Measurements from ENCODE around the gene ZNF132. TPM values are rescaled to one million over a fixed set of nuclear protein-coding genes. Genes with fewer than 3 reads are reported as not detected.
"Not testable (repeated sequence)": the region's sequence is repeated elsewhere in the genome, so short reads cannot be mapped to it uniquely, and the experiment has no call there.

Gene ZNF132
- total and polyA plus RNA-seq, 4 donors: 0.38 to 5.4 (median 2.9) TPM

DNA sequence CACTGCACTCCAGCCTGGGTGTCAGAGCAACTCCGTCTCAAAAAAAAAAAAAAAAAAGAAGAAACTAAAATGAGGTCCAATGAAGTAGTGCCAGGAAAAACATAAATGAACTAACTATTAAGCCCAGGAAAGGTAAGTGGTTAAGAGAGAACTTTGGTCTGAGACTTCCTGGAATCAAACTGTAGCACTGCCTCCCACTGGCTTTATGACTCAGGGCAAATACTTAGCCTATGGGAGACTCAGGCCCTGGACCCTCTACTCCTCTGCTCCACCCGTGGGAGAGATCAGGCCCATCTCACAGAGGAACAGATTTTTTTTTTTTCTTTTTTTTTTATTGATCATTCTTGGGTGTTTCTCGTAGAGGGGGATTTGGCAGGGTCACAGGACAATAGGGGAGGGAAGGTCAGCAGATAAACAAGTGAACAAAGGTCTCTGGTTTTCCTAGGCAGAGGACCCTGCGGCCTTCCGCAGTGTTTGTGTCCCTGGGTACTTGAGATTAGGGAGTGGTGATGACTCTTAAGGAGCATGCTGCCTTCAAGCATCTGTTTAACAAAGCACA is 36.0 kb downstream of the ZNF132 start:
- not testable (repeated sequence) for ATAC-seq (ENCODE audit: low FRiP score); H3K4me1 ChIP-seq (ENCODE audit: control insufficient read depth in 1 of 2, insufficient read depth in 2 of 2, low read length in 2 of 2); H3K27me3 ChIP-seq (ENCODE audit: control insufficient read depth in 1 of 2, insufficient read depth in 2 of 2, low read length in 1 of 2); DNase-seq; H3K27ac ChIP-seq (ENCODE audit: low read depth in 1 of 2, low read length in 2 of 2); H3K36me3 ChIP-seq (ENCODE audit: control insufficient read depth in 1 of 2, insufficient read depth in 2 of 2, low read length in 1 of 2); H3K4me3 ChIP-seq (ENCODE audit: low read length in 2 of 2); H3K9me3 ChIP-seq (ENCODE audit: control insufficient read depth, low read length)
- WGBS, 2 donors: 71 to 82% methylated on average over 4 to 5 of the region's 5 CpGs
- intact Hi-C loops (cut with DNase I): loop anchor here in 1 of 2 donors (5.0 kb wide), 1 partner anchor 38 kb away; the partner anchor contains the start of gene ZNF132

GRCh38 chr19:58401840-58402421 is 38.0 kb downstream of the ZNF132 start:
- Histone ChIP-seq H3K27me3 (ENCODE audit: control insufficient read depth in 1 of 2, insufficient read depth in 2 of 2, low read length in 1 of 2) (no peaks in the 10 kb centered on the region), H3K9me3 (ENCODE audit: control insufficient read depth, low read length) (no peaks in the 10 kb centered on the region), H3K4me3 (ENCODE audit: low read length in 2 of 2) (no peak overlapping the region), H3K36me3 (ENCODE audit: control insufficient read depth in 1 of 2, insufficient read depth in 2 of 2, low read length in 1 of 2) (no peaks in the 10 kb centered on the region), H3K27ac (ENCODE audit: low read depth in 1 of 2, low read length in 2 of 2) (no peak overlapping the region), H3K4me1 (ENCODE audit: control insufficient read depth in 1 of 2, insufficient read depth in 2 of 2, low read length in 2 of 2) (no peaks in the 10 kb centered on the region)
- ATAC-seq (ENCODE audit: low FRiP score) (no peak), DNase-seq (peak in 1 of 2 donors; percentile 60)
- WGBS, 2 donors: 26 to 30% methylated on average over 21 to 23 of the region's 23 CpGs
- intact Hi-C loops (cut with DNase I): loop anchor here in 1 of 2 donors (5.0 kb wide), 1 partner anchor 40 kb away; the partner anchor contains the start of gene ZNF132

DNA sequence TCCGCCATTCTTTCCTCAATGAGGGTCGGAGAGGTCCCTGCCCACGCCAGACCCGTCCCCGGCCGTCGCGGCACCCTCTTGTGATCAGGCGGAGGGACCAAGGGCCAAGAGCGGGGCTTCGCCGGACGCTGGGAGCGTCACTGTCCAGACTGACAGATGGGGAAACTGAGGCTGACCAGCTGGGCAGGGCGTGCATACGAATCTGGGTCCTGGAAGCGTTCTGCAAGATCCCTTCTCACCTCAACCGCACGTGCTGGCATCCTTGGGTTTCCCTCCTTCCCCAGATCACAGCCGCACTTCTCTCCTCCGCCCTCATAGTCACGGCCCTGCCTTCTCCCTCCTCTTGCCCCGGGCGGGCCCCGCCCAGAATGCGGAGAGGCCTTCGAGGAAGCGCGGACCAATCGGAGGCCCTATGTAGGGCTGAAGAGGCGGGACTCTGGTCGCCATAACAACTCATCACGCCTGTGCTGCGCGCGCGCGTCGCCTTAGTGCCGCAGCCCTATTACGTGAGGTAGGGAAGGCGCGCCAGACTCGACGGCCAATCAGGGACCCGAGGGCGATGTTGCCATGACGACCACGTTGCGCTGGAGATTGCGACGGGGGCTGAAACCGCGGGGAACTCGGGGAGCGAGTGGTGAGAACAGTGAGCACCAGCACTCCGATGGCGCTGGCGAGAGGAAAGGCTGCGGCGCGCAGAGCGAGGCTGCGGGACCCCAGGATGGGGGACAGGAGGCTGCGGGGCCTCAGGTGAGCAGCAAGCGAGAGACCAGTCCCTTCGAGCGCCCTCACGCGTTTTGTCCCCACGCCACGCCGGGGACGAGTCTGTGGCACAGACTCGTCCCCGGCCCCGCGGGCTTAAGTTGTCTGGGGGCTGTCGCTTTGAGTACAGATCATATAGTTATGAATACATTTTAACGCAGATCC is 38.8 kb downstream of the ZNF132 start:
- Histone ChIP-seq H3K9me3 (ENCODE audit: control insufficient read depth, low read length) (no peaks in the 10 kb centered on the region), H3K36me3 (ENCODE audit: control insufficient read depth in 1 of 2, insufficient read depth in 2 of 2, low read length in 1 of 2) (no peaks in the 10 kb centered on the region), H3K27ac (ENCODE audit: low read depth in 1 of 2, low read length in 2 of 2) (no peak overlapping the region), H3K4me3 (ENCODE audit: low read length in 2 of 2) (peak overlapping the region in 1 of 2 donors; percentile 57), H3K27me3 (ENCODE audit: control insufficient read depth in 1 of 2, insufficient read depth in 2 of 2, low read length in 1 of 2) (no peaks in the 10 kb centered on the region), H3K4me1 (ENCODE audit: control insufficient read depth in 1 of 2, insufficient read depth in 2 of 2, low read length in 2 of 2) (no peaks in the 10 kb centered on the region)
- ATAC-seq (ENCODE audit: low FRiP score) (peak; percentile 100), DNase-seq (peak; percentile 100)
- WGBS, 2 donors: 1% methylated on average over 77 to 80 of the region's 80 CpGs
- intact Hi-C loops (cut with DNase I): loop anchor here in 1 of 2 donors (5.0 kb wide), 1 partner anchor 41 kb away; the partner anchor contains the start of gene ZNF132

DNA sequence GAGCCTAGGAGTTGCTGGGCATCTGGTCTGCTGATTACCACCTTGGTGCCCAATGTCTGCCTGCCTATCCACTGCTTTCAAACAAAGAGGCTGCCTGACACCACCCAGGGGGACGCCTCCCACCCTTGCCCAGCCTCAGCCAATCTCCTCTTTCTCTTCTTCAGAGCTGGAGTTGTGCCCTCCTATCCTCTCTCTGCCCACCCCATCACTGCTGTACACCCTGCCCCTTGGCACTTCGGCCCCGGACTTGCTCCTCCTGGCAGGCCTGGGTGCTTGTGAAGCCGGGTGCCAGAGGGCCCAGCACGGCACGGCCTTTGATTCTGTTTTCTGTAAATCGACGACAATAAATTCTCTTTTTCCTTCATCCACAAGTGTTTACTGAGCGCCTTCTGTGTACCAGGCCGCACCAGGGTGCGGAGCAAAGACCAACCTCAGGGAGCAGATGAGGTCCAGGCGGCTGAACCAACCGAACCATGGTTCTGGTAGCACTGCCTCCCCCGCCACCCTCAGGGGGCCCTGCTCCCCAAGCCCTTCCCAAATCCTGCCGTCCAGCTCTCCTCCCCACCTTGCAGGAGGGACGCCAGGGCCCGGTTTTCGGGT is 39.5 kb downstream of the ZNF132 start:
- no peaks in the 10 kb centered on the region for H3K4me1 ChIP-seq (ENCODE audit: control insufficient read depth in 1 of 2, insufficient read depth in 2 of 2, low read length in 2 of 2)
- DNase-seq (peak; percentile 50 to 74), ATAC-seq (ENCODE audit: low FRiP score) (no peak)
- H3K27ac ChIP-seq (ENCODE audit: low read depth in 1 of 2, low read length in 2 of 2): no peak overlapping the region
- no peaks in the 10 kb centered on the region for H3K9me3 ChIP-seq (ENCODE audit: control insufficient read depth, low read length)
- H3K27me3 ChIP-seq (ENCODE audit: control insufficient read depth in 1 of 2, insufficient read depth in 2 of 2, low read length in 1 of 2): no peaks in the 10 kb centered on the region
- no peaks in the 10 kb centered on the region for H3K36me3 ChIP-seq (ENCODE audit: control insufficient read depth in 1 of 2, insufficient read depth in 2 of 2, low read length in 1 of 2)
- peak overlapping the region in 1 of 2 donors; percentile 57 for H3K4me3 ChIP-seq (ENCODE audit: low read length in 2 of 2)
- 22 to 39% methylated on average over 18 of the region's 18 CpGs for WGBS, 2 donors
- intact Hi-C loops (cut with DNase I): loop anchor here in 1 of 2 donors (5.0 kb wide), 1 partner anchor 42 kb away; the partner anchor contains the start of gene ZNF132

- H3K9me3 ChIP-seq (ENCODE audit: control insufficient read depth, low read length): no peaks in the 10 kb centered on the region
- ATAC-seq (ENCODE audit: low FRiP score): no peak
- WGBS, 2 donors: 94 to 98% methylated on average over 3 of the region's 3 CpGs
Measured at GRCh38 chr19:58399903-58400302, 40.0 kb downstream of the ZNF132 start.

GRCh38 chr19:58398545-58398944 is 41.4 kb downstream of the ZNF132 start:
- Histone ChIP-seq H3K27ac (ENCODE audit: low read depth in 1 of 2, low read length in 2 of 2) (no peak overlapping the region), H3K36me3 (ENCODE audit: control insufficient read depth in 1 of 2, insufficient read depth in 2 of 2, low read length in 1 of 2) (peaks cover 0 to 9% of the 10 kb centered on the region in 2 donors), H3K9me3 (ENCODE audit: control insufficient read depth, low read length) (no peaks in the 10 kb centered on the region), H3K4me1 (ENCODE audit: control insufficient read depth in 1 of 2, insufficient read depth in 2 of 2, low read length in 2 of 2) (no peaks in the 10 kb centered on the region), H3K27me3 (ENCODE audit: control insufficient read depth in 1 of 2, insufficient read depth in 2 of 2, low read length in 1 of 2) (no peaks in the 10 kb centered on the region), H3K4me3 (ENCODE audit: low read length in 2 of 2) (no peak overlapping the region)
- WGBS, 2 donors: 90 to 91% methylated on average over 6 of the region's 6 CpGs
- ATAC-seq (ENCODE audit: low FRiP score) (no peak), DNase-seq (peak in 1 of 2 donors; percentile 37)
- intact Hi-C loops (cut with DNase I): no loop called here

More at GRCh38 chr19:58399903-58400302, 40.0 kb downstream of the ZNF132 start:
- intact Hi-C loops (cut with DNase I): loop anchor here in 1 of 2 donors (5.0 kb wide), 1 partner anchor 42 kb away; the partner anchor contains the start of gene ZNF132
- Histone ChIP-seq H3K4me3 (ENCODE audit: low read length in 2 of 2) (no peak overlapping the region), H3K36me3 (ENCODE audit: control insufficient read depth in 1 of 2, insufficient read depth in 2 of 2, low read length in 1 of 2) (no peaks in the 10 kb centered on the region), H3K27me3 (ENCODE audit: control insufficient read depth in 1 of 2, insufficient read depth in 2 of 2, low read length in 1 of 2) (no peaks in the 10 kb centered on the region), H3K27ac (ENCODE audit: low read depth in 1 of 2, low read length in 2 of 2) (no peak overlapping the region), H3K4me1 (ENCODE audit: control insufficient read depth in 1 of 2, insufficient read depth in 2 of 2, low read length in 2 of 2) (no peaks in the 10 kb centered on the region)
- peak in 1 of 2 donors; percentile 39 for DNase-seq

- Histone ChIP-seq H3K9me3 (ENCODE audit: control insufficient read depth, low read length) (no peaks in the 10 kb centered on the region), H3K36me3 (ENCODE audit: control insufficient read depth in 1 of 2, insufficient read depth in 2 of 2, low read length in 1 of 2) (peaks cover 3 to 12% of the 10 kb centered on the region in 2 donors), H3K27me3 (ENCODE audit: control insufficient read depth in 1 of 2, insufficient read depth in 2 of 2, low read length in 1 of 2) (no peaks in the 10 kb centered on the region), H3K4me3 (ENCODE audit: low read length in 2 of 2) (no peak overlapping the region), H3K4me1 (ENCODE audit: control insufficient read depth in 1 of 2, insufficient read depth in 2 of 2, low read length in 2 of 2) (no peaks in the 10 kb centered on the region), H3K27ac (ENCODE audit: low read depth in 1 of 2, low read length in 2 of 2) (no peak overlapping the region)
- ATAC-seq (ENCODE audit: low FRiP score) (no peak), DNase-seq (peak in 1 of 2 donors; percentile 13)
- WGBS, 2 donors: 82% methylated on average over 4 of the region's 4 CpGs
- intact Hi-C loops (cut with DNase I): no loop called here
Measured at GRCh38 chr19:58398087-58398486, 41.9 kb downstream of the ZNF132 start.

DNA sequence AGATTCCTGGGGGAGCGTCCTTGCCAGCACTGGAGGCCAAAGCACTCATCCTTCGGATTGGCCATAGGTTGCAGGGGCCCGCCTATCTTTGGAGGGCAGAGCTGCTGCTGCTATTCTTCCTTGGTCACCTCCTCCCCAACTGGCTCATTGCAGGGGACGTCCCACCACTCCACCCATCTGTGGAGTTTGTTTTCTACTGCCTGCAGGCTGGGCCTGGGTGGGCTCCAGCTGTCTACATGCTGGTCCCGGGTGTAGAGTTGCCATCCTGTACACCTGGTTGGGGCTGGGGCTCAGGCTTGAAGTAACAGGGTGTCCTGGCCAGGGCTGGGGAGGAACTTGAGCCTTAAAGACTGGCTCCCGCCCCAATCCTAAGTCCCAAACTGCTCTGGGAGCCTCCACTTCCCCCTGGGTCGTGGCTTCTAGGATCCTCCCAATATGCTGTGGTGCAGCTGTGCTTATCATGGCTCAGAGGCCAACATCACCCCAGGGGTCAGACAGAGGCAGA is 42.4 kb downstream of the ZNF132 start:
- no peak overlapping the region for H3K4me3 ChIP-seq (ENCODE audit: low read length in 2 of 2)
- H3K36me3 ChIP-seq (ENCODE audit: control insufficient read depth in 1 of 2, insufficient read depth in 2 of 2, low read length in 1 of 2): peaks cover 3 to 16% of the 10 kb centered on the region in 2 donors
- 68% methylated on average over 7 of the region's 7 CpGs for WGBS, 2 donors
- H3K9me3 ChIP-seq (ENCODE audit: control insufficient read depth, low read length): no peaks in the 10 kb centered on the region
- no peaks in the 10 kb centered on the region for H3K4me1 ChIP-seq (ENCODE audit: control insufficient read depth in 1 of 2, insufficient read depth in 2 of 2, low read length in 2 of 2)
- intact Hi-C loops (cut with DNase I): no loop called here
- ATAC-seq (ENCODE audit: low FRiP score) (no peak), DNase-seq (peak; percentile 40 to 69)
- H3K27ac ChIP-seq (ENCODE audit: low read depth in 1 of 2, low read length in 2 of 2): no peak overlapping the region
- no peaks in the 10 kb centered on the region for H3K27me3 ChIP-seq (ENCODE audit: control insufficient read depth in 1 of 2, insufficient read depth in 2 of 2, low read length in 1 of 2)
